Parathyroid adenoma (tissue), 2 donors: ENCODE data around the gene IL1RAPL2.
"Not testable (repeated sequence)": the region's sequence is repeated elsewhere in the genome, so short reads cannot be mapped to it uniquely, and the experiment has no call there.

Source experiments
- H2AFZ ChIP-seq: fragments of 300-600 bp; sonication (generic); one replicate; pipeline ENCODE4 v1.7.0; 2017; ENCODE audit warnings: antibody characterized with exemption, mild to moderate bottlenecking
- H3K27ac ChIP-seq: fragments of 300-600 bp; sonication (generic); one replicate; pipeline ENCODE4 v1.7.0; 2017
- H3K27me3 ChIP-seq: fragments of 300-600 bp; sonication (generic); one replicate; pipeline ENCODE4 v1.7.0; 2017; ENCODE audit warnings: low read length; ENCODE audit not compliant: control insufficient read depth, insufficient read depth
- H3K36me3 ChIP-seq: fragments of 300-600 bp; sonication (generic); one replicate; pipeline ENCODE4 v1.7.0; 2017; ENCODE audit warnings: low read length; ENCODE audit not compliant: control insufficient read depth, insufficient read depth
- H3K4me1 ChIP-seq: fragments of 300-600 bp; sonication (generic); one replicate; pipeline ENCODE4 v1.7.0; 2017; ENCODE audit warnings: control low read depth
- H3K4me2 ChIP-seq: fragments of 300-600 bp; sonication (generic); one replicate; pipeline ENCODE4 v1.7.0; 2017; ENCODE audit warnings: low read length
- H3K4me3 ChIP-seq: fragments of 300-600 bp; sonication (generic); one replicate; pipeline ENCODE4 v1.7.0; 2017; ENCODE audit warnings: low read depth, low read length
- H3K79me2 ChIP-seq: fragments of 300-600 bp; sonication (generic); one replicate; pipeline ENCODE4 v1.7.0; 2017; ENCODE audit warnings: control low read depth
- H3K9ac ChIP-seq: fragments of 300-600 bp; sonication (generic); one replicate; pipeline ENCODE4 v1.7.0; 2017; ENCODE audit warnings: mild to moderate bottlenecking
- H3K9me3 ChIP-seq: fragments of 300-600 bp; sonication (generic); one replicate; pipeline ENCODE4 v1.7.0; 2017; ENCODE audit warnings: low read length; ENCODE audit not compliant: control insufficient read depth
- TF ChIP-seq, protein P1 (sequence below): fragments of 300-600 bp; sonication (generic); IDR thresholded peaks from one replicate; pipeline ENCODE4 v1.7.0; 2017; ENCODE audit warnings: antibody characterized with exemption, mild to moderate bottlenecking
- donor health status: primary hyperparathyroidism.

The IL1RAPL2 gene

DNA sequence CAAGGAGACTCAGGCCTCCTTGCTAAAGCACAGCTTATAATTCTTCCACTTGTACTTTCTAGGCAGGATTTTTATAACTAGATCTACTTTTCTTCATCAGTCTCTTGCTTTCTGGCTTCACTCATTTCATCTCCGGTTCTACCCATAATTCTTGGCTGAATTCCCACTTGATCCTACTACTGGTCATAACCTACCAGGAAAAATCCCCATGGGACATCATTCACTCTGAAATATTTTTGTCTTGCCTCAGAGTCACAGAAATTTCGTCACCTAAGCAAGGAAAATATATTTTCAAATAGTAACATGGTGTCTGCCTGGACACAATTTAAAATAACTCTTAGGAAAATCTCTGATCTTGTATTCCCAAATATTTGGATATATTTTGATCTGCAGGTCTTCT is 532.2 kb downstream of the IL1RAPL2 start:
- no peaks in the 10 kb centered on the region for H3K27me3 ChIP-seq
- H3K4me2 ChIP-seq, result no peak overlapping the region
- no peaks in the 10 kb centered on the region for H3K79me2 ChIP-seq
- no peak overlapping the region for H3K27ac ChIP-seq
- H3K4me1 ChIP-seq, result no peaks in the 10 kb centered on the region
- H3K9me3 ChIP-seq, result no peaks in the 10 kb centered on the region
- H3K4me3 ChIP-seq, result no peak overlapping the region
- H3K9ac ChIP-seq, result no peak overlapping the region
- H3K36me3 ChIP-seq, result no peaks in the 10 kb centered on the region
- H2AFZ ChIP-seq, result no peak overlapping the region
- TF ChIP-seq, protein P1, sequence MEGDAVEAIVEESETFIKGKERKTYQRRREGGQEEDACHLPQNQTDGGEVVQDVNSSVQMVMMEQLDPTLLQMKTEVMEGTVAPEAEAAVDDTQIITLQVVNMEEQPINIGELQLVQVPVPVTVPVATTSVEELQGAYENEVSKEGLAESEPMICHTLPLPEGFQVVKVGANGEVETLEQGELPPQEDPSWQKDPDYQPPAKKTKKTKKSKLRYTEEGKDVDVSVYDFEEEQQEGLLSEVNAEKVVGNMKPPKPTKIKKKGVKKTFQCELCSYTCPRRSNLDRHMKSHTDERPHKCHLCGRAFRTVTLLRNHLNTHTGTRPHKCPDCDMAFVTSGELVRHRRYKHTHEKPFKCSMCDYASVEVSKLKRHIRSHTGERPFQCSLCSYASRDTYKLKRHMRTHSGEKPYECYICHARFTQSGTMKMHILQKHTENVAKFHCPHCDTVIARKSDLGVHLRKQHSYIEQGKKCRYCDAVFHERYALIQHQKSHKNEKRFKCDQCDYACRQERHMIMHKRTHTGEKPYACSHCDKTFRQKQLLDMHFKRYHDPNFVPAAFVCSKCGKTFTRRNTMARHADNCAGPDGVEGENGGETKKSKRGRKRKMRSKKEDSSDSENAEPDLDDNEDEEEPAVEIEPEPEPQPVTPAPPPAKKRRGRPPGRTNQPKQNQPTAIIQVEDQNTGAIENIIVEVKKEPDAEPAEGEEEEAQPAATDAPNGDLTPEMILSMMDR, result no peak

DNA sequence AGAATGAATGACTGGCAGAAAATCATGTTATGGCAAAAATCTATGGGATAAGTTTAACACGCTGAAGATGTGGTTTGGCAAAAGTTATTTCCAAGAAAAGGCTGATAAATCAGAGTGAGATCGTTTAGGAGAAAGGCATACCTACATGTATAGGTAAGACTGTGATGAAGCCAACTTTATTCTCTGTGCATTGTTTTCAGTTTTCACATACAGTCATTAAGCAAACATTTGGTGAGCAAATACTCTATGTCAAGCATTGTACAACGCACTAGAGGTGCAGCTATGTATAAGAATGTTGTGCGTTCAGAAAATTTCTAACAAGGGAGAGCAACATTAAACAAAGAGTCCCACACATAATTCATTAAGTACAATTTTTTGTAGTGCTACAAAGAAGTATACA is 532.8 kb downstream of the IL1RAPL2 start:
- no peak overlapping the region for H3K4me3 ChIP-seq
- TF ChIP-seq, protein P1, result no peak
- H3K4me1 ChIP-seq, result no peaks in the 10 kb centered on the region
- H3K27ac ChIP-seq, result no peak overlapping the region
- H3K36me3 ChIP-seq, result no peaks in the 10 kb centered on the region
- no peak overlapping the region for H3K4me2 ChIP-seq
- H3K9ac ChIP-seq, result no peak overlapping the region
- no peak overlapping the region for H2AFZ ChIP-seq
- no peaks in the 10 kb centered on the region for H3K79me2 ChIP-seq
- no peaks in the 10 kb centered on the region for H3K9me3 ChIP-seq
- no peaks in the 10 kb centered on the region for H3K27me3 ChIP-seq

DNA sequence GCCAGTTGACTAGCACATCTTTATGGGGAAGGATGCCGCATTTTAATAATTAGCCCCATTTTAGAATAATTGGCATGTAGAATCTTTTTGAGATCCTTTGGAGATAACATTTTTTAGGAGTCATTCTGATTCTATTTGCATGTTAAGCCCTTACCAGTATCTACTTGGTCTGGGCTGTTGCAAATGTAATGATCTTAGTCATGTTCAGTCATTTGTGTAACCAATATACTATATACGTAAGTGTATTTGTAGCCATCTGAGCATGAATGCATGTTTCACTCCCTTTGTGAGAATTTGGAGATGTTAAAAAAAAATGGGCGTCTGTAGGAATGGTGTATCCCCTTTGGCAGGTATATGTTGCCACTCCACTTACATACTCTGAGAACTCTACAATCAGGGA is 535.4 kb downstream of the IL1RAPL2 start:
- Histone ChIP-seq H3K27me3 (no peaks in the 10 kb centered on the region), H3K4me3 (no peak overlapping the region), H3K27ac (no peak overlapping the region), H3K9me3 (no peaks in the 10 kb centered on the region), H3K4me1 (no peaks in the 10 kb centered on the region), H3K4me2 (no peak overlapping the region), H3K36me3 (no peaks in the 10 kb centered on the region), H2AFZ (no peak overlapping the region), H3K9ac (no peak overlapping the region), H3K79me2 (no peaks in the 10 kb centered on the region)
- TF ChIP-seq, protein P1, result no peak

DNA sequence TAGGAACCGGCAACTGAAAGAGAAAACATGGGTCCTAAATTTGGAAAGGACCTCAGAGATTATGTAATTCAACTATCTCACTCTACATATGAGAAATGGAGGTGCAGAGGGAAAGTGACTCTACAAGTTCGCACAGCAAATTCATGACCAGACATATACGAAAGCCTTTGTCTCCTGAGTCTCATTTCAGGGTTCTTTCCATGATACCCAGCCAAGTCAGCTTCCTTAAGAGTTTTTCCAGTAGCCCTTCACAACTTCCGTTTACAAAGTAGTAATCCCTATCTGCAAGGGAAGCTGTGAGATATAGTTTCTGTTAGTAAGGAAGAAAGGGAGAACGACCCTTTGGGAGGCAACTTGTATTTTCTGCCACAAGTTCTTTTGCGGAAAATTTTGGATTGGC is 543.9 kb downstream of the IL1RAPL2 start:
- H3K4me2 ChIP-seq, result no peak overlapping the region
- H3K4me1 ChIP-seq, result no peaks in the 10 kb centered on the region
- no peak overlapping the region for H3K9ac ChIP-seq
- H3K79me2 ChIP-seq, result no peaks in the 10 kb centered on the region
- no peaks in the 10 kb centered on the region for H3K9me3 ChIP-seq
- H3K36me3 ChIP-seq, result no peaks in the 10 kb centered on the region
- H2AFZ ChIP-seq, result no peak overlapping the region
- TF ChIP-seq, protein P1, result no peak
- H3K27me3 ChIP-seq, result no peaks in the 10 kb centered on the region
- no peak overlapping the region for H3K4me3 ChIP-seq
- H3K27ac ChIP-seq, result no peak overlapping the region

- TF ChIP-seq, protein P1, result no peak
- Histone ChIP-seq H3K4me2 (no peak overlapping the region), H3K9me3 (no peaks in the 10 kb centered on the region), H3K36me3 (no peaks in the 10 kb centered on the region), H3K9ac (no peak overlapping the region), H3K4me1 (no peaks in the 10 kb centered on the region), H2AFZ (no peak overlapping the region), H3K27me3 (no peaks in the 10 kb centered on the region), H3K27ac (no peak overlapping the region), H3K79me2 (no peaks in the 10 kb centered on the region), H3K4me3 (no peak overlapping the region)
These were observed 548.6 kb downstream of the IL1RAPL2 start for GRCh38 chrX:105114554-105115130.

DNA sequence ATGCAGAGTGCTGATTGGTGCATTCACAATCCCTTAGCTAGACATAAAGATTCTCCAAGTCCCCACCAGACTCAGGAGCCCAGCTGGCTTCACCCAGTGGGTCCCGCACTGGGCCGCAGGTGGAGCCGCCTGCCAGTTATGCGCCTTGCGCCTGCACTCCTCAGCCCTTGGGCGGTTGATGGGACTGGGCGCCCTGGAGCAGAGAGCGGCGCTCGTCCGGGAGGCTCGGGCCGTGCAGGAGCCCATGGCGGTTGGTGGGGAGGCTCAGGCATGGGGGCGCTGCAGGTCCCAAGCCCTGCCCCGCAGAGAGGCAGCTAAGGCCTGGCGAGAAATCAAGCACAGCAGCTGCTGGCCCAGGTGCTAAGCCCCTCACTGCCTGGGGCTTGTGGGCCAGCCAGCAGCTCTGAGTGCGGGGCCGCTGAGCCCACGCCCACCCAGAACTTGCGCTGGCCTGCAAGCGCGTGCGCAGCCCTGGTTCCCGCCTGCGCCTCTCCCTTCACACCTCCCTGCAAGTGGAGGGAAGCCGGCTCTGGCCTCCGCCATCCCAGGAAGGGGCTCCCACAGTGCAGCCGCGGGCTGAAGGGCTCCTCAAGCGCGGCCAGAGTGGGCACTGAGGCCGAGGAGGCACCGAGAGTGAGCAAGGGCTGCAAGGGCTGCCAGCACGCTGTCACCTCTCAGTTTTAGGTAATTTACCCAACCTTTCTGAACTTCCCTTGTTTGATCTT is 549.8 kb downstream of the IL1RAPL2 start:
- H3K27me3 ChIP-seq, H3K4me3 ChIP-seq, H3K4me2 ChIP-seq, H3K27ac ChIP-seq, H3K36me3 ChIP-seq, H3K79me2 ChIP-seq, H3K9me3 ChIP-seq, H2AFZ ChIP-seq, H3K9ac ChIP-seq, H3K4me1 ChIP-seq: not testable (repeated sequence)
